HG02870 (cell line): ENCODE data around the gene METTL13.

Experiments
- ATAC-seq: cut with Tn5 transposase; IDR thresholded peaks from one replicate; pipeline ENCODE4 v1.9.1; 2021; ENCODE audit warnings: mild to moderate bottlenecking, moderate library complexity; ENCODE audit not compliant: unreplicated experiment

The METTL13 gene

DNA sequence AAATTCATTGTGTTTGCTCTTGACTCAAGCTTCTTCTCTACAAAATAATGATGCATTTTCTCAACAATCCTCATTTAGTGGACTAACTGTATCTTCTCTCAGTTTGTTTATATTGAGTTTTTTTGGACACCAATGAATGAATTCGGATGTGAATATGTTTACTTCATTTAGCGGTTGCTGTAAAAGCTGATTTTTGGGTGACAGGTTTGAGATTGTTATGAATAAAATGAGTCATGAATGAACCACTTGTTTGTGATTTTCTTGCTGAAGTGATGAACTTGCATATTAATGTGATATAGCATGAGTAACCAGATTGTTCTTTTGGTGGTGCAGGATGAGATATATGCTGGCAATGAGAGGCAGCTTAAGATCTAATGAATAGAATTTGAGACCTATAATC lies 62.9 kb downstream of the METTL13 start:
- ATAC-seq: no peak

DNA sequence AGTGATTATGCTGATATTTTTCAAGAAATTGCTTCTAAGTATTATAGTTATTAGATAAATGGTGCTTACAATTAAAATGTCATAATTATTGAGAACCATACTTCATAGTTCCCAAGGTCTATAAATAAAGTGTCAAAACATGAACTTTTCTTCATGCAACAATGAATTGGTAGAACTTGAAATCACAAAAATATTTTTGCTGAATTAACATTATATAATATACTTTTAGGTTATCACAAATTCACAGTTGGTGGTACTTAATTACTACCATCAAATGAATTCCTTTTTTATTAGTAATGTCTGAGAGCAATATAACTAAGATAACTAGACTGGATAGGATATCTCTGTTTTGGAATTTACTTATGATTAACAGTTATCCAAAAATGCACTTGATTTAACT lies 64.5 kb downstream of the METTL13 start:
- no peak for ATAC-seq
